GM12874 (cell line): ENCODE data around the gene CD209.

Source experiments
- TF ChIP-seq, protein P1 (sequence below): IDR thresholded peaks from 2 replicates; pipeline ENCODE4 v1.5.1; 2011; ENCODE audit warnings: low read depth, mild to moderate bottlenecking, control low read depth, low read length, moderate library complexity; ENCODE audit not compliant: insufficient read depth

The CD209 gene

GRCh38 chr19:7691497-7691896 is 55.8 kb downstream of the CD209 start:
- TF ChIP-seq, protein P1, sequence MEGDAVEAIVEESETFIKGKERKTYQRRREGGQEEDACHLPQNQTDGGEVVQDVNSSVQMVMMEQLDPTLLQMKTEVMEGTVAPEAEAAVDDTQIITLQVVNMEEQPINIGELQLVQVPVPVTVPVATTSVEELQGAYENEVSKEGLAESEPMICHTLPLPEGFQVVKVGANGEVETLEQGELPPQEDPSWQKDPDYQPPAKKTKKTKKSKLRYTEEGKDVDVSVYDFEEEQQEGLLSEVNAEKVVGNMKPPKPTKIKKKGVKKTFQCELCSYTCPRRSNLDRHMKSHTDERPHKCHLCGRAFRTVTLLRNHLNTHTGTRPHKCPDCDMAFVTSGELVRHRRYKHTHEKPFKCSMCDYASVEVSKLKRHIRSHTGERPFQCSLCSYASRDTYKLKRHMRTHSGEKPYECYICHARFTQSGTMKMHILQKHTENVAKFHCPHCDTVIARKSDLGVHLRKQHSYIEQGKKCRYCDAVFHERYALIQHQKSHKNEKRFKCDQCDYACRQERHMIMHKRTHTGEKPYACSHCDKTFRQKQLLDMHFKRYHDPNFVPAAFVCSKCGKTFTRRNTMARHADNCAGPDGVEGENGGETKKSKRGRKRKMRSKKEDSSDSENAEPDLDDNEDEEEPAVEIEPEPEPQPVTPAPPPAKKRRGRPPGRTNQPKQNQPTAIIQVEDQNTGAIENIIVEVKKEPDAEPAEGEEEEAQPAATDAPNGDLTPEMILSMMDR = no peak

DNA sequence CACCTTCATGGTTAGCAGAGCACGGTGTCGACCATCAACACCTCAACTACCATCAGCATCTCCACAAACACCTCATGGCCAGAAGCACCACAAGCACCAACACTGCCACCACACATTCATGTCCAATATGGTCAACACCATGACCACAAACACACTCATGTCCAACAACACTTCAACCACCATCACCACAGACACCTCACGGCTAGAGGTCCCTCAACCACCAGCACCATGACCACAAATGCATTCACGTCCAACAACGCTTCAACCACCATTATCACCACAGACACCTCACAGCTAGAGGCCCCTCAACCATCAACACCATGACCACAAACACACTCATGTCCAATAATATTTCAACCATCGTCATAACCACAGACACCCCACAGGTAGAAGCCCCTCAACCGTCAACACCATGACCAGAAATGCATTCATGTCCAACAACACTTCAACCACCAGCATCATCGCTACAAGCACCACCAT is 56.5 kb downstream of the CD209 start:
- TF ChIP-seq, protein P1 = no peak
